ENCODE data around the gene DOCK3. TPM values are rescaled to one million over a fixed set of nuclear protein-coding genes. Genes with fewer than 3 reads are reported as not detected.

DOCK3 gene
- total and polyA plus RNA-seq, 4 donors, result 0.01 to 0.08 (median 0.06) TPM; not detected in 1

DNA sequence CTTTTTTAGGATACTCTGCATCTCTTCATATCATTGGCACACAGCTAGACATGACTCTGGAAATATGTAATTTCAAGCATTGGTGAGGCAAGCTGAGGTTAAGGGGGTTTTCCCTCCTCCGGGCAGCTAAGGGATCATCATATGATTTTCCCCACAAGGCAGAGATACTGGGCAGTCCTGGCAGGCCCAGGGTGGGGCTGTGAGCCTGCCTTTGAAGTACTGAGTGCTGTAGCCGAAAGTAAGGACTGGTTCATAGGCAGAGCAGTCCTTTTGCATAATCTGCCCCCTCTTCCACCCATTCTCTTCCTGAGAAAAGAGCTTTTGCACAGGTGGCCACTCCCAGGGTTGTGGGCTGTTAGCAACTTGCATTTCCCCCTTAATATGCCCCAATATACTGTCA lies 541.6 kb downstream of the DOCK3 start:
- Histone ChIP-seq H3K9ac (ENCODE audit: low read depth in 1 of 2, low read length in 2 of 2) (no peak overlapping the region), H3K27me3 (ENCODE audit: control insufficient read depth in 4 of 4, insufficient read depth in 4 of 4, low read length in 3 of 4) (peaks cover 0 to 3% (median 0%) of the 10 kb centered on the region in 4 donors), H3K9me3 (ENCODE audit: control insufficient read depth in 4 of 4, low read length in 3 of 4) (no peaks in the 10 kb centered on the region), H3K36me3 (ENCODE audit: control insufficient read depth in 4 of 4, insufficient read depth in 3 of 4, low read depth in 1 of 4, low read length in 3 of 4) (no peaks in the 10 kb centered on the region), H3K4me1 (ENCODE audit: control insufficient read depth in 4 of 4, insufficient read depth in 4 of 4, low read length in 3 of 4) (no peaks in the 10 kb centered on the region), H3K27ac (ENCODE audit: low read depth in 1 of 2, low read length in 2 of 2) (no peak overlapping the region), H3K4me3 (ENCODE audit: low read depth in 1 of 3, low read length in 3 of 3) (no peak overlapping the region)
- 79% methylated on average over 2 of the region's 2 CpGs for WGBS
- TF ChIP-seq NR2F2 (IDR thresholded peaks at IDR 0.05) (no peak), EGR1 (IDR thresholded peaks at IDR 0.05; ENCODE audit: low read depth in 2 of 2) (no peak), ZBTB33 (IDR thresholded peaks at IDR 0.05) (no peak), MAX (IDR thresholded peaks at IDR 0.05) (no peak), SP1 (IDR thresholded peaks at IDR 0.05) (no peak), TAF1 (conservative IDR thresholded peaks at IDR 0.05) (no peak), RXRA (IDR thresholded peaks at IDR 0.05) (no peak), HNF4A (conservative IDR thresholded peaks at IDR 0.05) (no peak), FOXA1 (IDR thresholded peaks at IDR 0.05) (no peak), GABPA (IDR thresholded peaks at IDR 0.05 in 1 of 2, conservative IDR thresholded peaks at IDR 0.05 in 1 of 2) (no peak), FOXA2 (IDR thresholded peaks at IDR 0.05) (no peak), HNF4G (IDR thresholded peaks at IDR 0.05) (no peak), YY1 (IDR thresholded peaks at IDR 0.05) (no peak)
- TF ChIP-seq, protein P1, sequence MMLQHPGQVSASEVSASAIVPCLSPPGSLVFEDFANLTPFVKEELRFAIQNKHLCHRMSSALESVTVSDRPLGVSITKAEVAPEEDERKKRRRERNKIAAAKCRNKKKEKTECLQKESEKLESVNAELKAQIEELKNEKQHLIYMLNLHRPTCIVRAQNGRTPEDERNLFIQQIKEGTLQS (IDR thresholded peaks at IDR 0.05), result no peak
- no peak for DNase-seq (ENCODE audit: low spot score)

GRCh38 chr3:51221959-51222358 lies 547.2 kb downstream of the DOCK3 start:
- no peaks in the 10 kb centered on the region for H3K27me3 ChIP-seq (ENCODE audit: control insufficient read depth in 4 of 4, insufficient read depth in 4 of 4, low read length in 3 of 4)
- no peak overlapping the region for H3K9ac ChIP-seq (ENCODE audit: low read depth in 1 of 2, low read length in 2 of 2)
- TF ChIP-seq, protein P2, sequence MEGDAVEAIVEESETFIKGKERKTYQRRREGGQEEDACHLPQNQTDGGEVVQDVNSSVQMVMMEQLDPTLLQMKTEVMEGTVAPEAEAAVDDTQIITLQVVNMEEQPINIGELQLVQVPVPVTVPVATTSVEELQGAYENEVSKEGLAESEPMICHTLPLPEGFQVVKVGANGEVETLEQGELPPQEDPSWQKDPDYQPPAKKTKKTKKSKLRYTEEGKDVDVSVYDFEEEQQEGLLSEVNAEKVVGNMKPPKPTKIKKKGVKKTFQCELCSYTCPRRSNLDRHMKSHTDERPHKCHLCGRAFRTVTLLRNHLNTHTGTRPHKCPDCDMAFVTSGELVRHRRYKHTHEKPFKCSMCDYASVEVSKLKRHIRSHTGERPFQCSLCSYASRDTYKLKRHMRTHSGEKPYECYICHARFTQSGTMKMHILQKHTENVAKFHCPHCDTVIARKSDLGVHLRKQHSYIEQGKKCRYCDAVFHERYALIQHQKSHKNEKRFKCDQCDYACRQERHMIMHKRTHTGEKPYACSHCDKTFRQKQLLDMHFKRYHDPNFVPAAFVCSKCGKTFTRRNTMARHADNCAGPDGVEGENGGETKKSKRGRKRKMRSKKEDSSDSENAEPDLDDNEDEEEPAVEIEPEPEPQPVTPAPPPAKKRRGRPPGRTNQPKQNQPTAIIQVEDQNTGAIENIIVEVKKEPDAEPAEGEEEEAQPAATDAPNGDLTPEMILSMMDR (IDR thresholded peaks at IDR 0.05; ENCODE audit: low read depth, low read length, missing input control), result no peak
- TF ChIP-seq NR2F2 (IDR thresholded peaks at IDR 0.05) (no peak), FOXA2 (IDR thresholded peaks at IDR 0.05) (no peak), MAX (IDR thresholded peaks at IDR 0.05) (no peak), FOXA1 (IDR thresholded peaks at IDR 0.05) (no peak), SP1 (IDR thresholded peaks at IDR 0.05) (no peak)
- H3K27ac ChIP-seq (ENCODE audit: low read depth in 1 of 2, low read length in 2 of 2), result no peak overlapping the region
- H3K36me3 ChIP-seq (ENCODE audit: control insufficient read depth in 4 of 4, insufficient read depth in 3 of 4, low read depth in 1 of 4, low read length in 3 of 4), result no peaks in the 10 kb centered on the region
- no peak overlapping the region for H3K4me3 ChIP-seq (ENCODE audit: low read depth in 1 of 3, low read length in 3 of 3)
- H3K4me1 ChIP-seq (ENCODE audit: control insufficient read depth in 4 of 4, insufficient read depth in 4 of 4, low read length in 3 of 4), result no peaks in the 10 kb centered on the region
- no peaks in the 10 kb centered on the region for H3K9me3 ChIP-seq (ENCODE audit: control insufficient read depth in 4 of 4, low read length in 3 of 4)
- DNase-seq (ENCODE audit: low spot score), result no peak
- WGBS, result 88% methylated on average over 2 of the region's 2 CpGs

Data from liver (tissue), 9 donors.